Kidney capillary endothelial cell (primary cell): Measurements from ENCODE around the gene SLC15A5.
A peak's percentile ranks its signal among the peaks of the same experiment; 100 is the strongest.

ENCODE experiments used
- DNase-seq: peaks from one replicate; pipeline ENCODE4 v3.0.0-alpha.2; 2018; ENCODE audit warnings: low spot score

SLC15A5 gene

DNA sequence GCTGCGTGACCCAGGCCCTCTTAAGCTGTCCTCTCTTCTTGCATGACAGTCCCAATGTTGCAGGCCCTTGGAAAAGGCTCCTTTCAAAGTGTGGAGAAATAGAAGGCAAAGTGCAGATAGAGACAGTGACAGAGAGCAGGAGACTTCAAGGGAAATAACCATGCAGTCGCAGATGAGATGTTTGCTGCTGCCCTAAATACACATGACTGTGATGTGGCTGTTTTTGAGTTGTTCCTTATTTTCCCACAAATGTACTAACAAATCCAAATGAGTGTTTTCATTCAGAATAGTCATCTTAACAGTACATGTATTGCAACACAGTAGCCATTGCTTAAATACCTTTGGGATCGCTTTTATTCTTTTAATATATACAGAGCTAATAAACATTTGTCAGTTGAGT lies 101.6 kb downstream of the SLC15A5 start:
- DNase-seq = no peak

DNA sequence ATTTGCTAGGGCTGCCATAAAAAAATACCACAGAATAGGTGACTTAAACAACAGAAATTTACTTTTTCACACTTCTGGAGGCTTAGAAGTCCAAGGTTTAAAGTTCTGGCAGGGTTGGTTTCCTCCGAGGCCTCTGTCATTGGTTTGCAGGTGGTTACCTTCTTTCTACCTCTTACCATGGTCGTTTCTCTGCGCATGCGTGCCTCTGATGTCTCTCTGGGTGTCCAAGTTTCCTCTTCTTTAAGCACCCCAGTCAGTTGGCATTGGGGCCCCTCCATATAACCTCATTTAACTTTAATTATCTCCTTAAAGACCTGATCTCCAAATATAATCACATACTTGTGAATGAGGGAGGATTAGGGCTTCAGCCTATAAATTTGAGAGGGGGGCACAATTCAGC lies 103.2 kb downstream of the SLC15A5 start:
- DNase-seq = no peak

- DNase-seq = no peak
These were observed 106.1 kb downstream of the SLC15A5 start for GRCh38 chr12:16171348-16171747.

DNA sequence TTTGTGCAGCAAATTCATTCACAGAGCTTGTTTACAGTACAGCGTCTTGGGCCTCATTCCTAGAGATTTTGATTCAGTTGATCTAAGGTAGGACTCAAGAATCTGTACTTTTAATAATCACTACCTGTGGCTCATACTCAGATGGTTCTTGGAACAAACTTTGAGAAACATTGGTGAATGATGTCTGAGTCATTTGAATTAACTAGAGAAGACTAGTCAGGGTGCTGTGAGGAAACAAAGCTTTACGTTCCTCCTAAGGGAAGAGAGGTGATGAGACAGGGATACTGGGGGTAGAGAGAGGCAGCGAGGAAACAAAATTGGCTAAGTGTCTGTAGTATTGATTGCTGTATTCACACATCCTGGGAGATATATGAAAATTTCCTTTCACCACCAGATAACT lies 109.4 kb downstream of the SLC15A5 start:
- no peak for DNase-seq

DNA sequence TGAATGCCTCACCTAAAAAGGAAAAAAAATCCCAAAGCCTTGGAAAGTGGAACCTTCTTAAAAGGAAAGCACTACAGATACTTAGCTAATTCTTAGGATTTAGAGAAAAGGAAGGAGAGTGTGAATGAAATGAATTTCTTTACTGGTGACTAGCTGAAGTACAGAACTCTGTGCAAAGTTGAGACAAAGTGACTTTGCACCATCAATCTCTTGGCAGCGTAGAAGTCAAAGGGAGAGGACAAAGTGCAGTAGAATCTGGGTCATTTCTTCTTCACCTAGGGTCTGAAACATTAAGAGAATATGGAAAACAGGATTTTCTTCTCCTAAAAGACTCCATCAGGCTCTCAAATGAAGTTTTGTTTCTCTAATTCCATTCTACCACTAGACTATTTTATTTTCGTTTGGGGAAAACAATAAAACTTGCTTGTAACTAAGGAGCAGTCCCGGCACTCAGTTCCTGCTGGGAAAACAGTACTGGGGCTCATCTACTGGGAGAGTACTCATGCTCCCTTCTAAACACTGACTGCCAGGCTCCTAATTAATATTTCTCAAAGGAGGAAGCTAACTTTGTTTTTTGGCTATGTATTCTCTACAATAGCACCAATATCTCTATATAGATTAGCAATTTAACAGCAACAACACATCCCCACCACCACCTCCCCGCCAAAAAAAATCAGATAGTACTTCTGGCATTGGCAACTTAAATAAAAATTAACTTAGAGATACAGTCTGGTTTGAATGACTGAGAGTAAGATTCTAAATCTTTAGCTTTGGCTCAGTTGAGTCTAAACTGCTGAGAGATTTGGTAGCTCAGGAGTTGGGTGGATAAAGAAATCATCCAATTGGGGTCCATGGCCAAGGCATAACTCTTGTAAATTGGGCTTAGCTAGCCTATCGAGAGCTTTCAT lies 110.7 kb downstream of the SLC15A5 start:
- DNase-seq = no peak

GRCh38 chr12:16165506-16165905 lies 112.0 kb downstream of the SLC15A5 start:
- peak; percentile 18 for DNase-seq

DNA sequence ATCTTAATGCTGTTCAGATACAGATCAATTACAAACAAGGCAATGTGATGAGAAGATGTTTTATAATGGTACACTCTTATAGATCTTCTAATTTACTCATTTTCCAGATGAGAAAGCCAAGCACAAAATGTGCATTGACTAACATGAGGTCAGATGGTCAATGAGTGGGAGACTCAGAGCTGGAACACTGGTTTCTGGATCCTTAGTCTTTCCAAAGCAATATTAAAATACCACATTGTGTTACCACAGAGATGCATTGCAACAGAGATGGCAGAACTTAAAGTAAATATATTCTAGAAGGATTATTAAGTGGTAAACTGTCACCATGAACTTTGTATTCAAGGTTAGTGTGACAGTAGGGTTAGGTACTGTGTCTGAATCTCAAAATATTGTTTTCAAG lies 113.6 kb downstream of the SLC15A5 start:
- DNase-seq = no peak

DNA sequence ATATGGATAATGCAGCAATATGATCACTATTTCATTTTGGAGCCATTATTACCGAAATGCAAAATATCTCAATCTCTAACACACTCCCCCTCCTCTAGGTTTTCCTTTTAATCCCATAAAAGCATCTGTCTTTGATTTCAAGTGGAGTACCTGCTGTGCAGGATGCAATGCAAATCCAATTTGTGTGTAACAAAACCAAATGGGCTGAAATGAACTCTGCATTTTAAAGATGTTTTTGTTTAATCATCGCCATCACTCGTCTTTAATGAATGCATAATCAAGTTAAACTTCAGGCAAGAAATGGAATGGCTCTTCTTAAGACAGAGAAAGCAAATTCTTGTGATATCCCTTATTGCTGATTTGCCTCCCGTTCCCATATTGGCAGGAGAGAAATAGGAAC lies 114.3 kb downstream of the SLC15A5 start:
- no peak for DNase-seq

- DNase-seq = no peak
These were observed 117.9 kb downstream of the SLC15A5 start for GRCh38 chr12:16159571-16159970.

DNA sequence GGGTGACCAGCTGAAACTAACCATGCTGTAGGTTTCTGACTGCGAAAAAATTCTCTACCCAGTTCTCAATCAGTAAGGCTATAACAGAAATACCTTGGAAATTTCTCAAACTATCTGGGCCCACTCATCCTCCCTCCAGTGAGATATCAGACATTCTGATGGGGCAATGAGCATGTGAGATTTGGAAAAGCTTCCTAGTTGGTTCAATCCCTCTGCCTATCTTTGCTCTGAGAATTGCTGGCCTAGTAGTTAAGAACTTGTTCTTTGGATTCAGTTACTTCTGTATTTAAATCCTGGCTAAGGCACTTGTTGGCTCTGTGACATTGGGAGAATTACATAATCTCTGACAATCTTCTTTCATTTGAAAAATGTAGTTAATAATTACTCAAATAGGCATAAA lies 119.4 kb downstream of the SLC15A5 start:
- no peak for DNase-seq

DNA sequence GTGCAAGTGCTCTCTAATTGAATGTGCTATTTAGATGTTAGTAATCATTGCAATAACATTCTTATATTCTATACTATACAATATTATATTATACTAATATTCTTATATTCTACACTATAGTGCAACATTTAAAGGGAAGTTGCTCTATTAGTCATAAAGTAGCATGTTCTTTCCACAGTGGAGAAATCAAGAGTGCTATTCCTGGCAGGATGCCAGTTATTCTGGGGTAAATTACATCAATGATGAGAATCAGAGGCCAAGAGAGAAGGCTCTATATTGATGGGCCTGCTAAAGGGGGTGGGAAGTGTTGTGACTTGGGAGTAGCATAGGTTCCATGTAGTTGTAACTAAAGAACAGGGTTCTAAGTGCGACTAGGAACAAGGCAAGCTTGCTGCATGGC lies 121.5 kb downstream of the SLC15A5 start:
- no peak for DNase-seq

DNA sequence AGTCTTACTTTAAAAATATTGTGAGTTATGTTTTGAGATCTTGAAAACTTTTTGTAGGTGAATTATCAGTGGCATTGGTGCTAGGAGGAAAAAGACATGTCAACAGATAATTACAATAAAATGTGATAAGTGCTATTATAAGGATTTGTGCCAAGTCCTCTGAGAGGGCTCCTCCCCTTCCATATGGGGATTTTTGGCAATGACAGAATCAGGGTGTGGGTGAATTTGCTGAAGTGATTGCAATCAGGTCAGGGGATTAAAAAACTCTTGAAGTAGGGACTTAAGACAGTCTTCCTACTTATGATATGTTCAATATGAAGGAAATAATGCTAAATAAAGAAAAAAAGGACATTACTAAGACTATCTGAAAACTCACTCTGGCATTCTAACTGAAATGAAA lies 122.5 kb downstream of the SLC15A5 start:
- no peak for DNase-seq

DNA sequence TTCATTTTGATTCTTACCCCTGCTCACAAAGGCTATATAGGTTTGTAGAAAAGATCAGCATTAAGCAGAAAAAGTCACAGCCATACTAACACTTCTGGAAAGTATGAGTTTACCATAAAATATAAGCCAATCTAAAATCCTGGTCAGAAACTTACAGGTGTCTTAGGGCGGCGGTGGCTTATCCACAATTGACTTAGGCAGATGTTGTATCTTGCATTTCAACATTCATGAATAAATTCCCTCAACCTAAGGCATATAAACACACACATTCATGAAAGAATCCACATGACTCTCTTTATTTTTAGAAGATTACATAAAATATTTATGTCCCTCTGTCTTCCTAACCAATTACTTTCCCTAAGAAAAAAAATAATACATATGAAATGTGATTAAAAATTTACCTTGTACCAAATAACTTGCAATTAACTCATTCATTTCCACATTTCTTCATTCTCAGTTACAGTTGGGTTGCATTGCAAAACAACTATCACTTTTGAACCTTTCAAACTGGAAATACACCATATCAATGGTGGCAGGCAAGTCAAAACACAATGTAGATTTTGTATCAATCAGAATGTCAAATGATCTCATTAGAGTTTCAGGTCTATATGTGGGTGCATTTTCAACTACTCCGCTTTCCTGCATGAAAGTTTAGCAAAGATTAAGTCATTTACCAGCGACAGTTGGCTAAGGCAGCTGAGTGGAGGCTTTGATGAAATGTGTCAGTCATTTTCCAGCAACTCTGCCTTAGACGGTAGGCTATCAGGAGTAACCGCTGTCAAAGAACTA lies 124.4 kb downstream of the SLC15A5 start:
- DNase-seq = no peak

DNA sequence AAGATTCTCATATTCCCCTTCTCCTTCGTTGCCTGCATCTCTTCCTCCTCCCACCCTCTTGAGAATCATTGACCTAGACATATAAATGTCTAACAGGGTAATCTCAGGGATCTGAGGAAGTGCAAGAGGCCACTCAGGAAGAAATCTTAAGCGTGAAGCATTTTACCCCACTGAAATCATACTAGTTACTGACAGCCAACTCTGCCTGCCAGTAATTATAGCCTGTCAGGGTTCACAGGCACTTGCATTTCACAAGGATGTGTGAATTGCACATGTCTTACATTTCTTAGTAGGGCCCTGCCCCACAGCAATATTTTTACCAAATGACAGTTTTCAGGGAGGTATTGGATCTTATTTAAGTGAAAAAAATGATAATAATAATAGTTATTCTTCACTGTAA lies 127.2 kb downstream of the SLC15A5 start:
- no peak for DNase-seq

- no peak for DNase-seq
These were observed 128.5 kb downstream of the SLC15A5 start for GRCh38 chr12:16148938-16149337.
